Measurements from ENCODE around the gene L3MBTL4.

GRCh38 chr18:6145645-6146306 is 268.9 kb downstream of the L3MBTL4 start:
- TF ChIP-seq POLR2A (IDR thresholded peaks at IDR 0.05) (no peak), EP300 (IDR thresholded peaks at IDR 0.05) (no peak)
- TF ChIP-seq, protein P1, sequence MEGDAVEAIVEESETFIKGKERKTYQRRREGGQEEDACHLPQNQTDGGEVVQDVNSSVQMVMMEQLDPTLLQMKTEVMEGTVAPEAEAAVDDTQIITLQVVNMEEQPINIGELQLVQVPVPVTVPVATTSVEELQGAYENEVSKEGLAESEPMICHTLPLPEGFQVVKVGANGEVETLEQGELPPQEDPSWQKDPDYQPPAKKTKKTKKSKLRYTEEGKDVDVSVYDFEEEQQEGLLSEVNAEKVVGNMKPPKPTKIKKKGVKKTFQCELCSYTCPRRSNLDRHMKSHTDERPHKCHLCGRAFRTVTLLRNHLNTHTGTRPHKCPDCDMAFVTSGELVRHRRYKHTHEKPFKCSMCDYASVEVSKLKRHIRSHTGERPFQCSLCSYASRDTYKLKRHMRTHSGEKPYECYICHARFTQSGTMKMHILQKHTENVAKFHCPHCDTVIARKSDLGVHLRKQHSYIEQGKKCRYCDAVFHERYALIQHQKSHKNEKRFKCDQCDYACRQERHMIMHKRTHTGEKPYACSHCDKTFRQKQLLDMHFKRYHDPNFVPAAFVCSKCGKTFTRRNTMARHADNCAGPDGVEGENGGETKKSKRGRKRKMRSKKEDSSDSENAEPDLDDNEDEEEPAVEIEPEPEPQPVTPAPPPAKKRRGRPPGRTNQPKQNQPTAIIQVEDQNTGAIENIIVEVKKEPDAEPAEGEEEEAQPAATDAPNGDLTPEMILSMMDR (IDR thresholded peaks at IDR 0.05), result no peak
